Stimulated activated CD8-positive, alpha-beta memory T cell treated with anti-CD3 and anti-CD28 coated beads, Interleukin-15, amount 100 ng/mL, for 1 hour (primary cell): ENCODE measurements around the gene RPL7A.
"Not testable (repeated sequence)": the region's sequence is repeated elsewhere in the genome, so short reads cannot be mapped to it uniquely, and the experiment has no call there.

Experiments used
- DNase-seq: peaks from one replicate; pipeline ENCODE4 v3.0.0-alpha.2; 2020; ENCODE audit warnings: low read depth

The RPL7A gene

DNA sequence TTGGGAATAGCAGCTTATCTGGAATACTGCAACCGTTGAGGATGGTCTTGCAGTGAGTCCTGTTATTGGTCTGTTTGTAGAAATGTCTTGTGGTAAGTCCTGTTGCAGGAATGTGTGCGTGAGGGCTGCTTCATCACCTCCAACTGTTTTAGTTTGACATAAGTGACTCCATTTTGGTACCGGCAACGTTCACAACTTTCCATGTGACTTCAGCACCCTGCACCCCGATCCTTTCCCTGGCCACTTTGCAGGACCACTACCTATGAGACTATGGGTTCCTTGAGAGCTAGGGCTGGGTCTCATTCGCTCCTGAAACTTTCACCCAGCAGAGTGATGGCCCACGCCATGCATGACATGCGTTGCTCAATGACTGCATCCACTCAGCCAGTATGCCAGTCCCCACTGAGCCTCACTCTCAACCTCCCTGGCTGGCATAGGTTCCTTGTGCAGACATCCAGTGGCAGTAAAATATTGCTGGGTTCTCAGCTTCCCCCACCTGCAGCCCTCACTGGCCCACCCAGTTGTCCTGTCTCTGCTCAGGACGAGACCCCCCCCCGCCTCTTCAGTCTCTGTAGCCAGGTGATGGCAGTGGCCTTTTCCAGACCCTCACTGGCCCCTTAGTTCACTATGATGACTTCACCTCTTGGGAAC, 20.1 kb upstream of the RPL7A start:
- DNase-seq = no peak

DNA sequence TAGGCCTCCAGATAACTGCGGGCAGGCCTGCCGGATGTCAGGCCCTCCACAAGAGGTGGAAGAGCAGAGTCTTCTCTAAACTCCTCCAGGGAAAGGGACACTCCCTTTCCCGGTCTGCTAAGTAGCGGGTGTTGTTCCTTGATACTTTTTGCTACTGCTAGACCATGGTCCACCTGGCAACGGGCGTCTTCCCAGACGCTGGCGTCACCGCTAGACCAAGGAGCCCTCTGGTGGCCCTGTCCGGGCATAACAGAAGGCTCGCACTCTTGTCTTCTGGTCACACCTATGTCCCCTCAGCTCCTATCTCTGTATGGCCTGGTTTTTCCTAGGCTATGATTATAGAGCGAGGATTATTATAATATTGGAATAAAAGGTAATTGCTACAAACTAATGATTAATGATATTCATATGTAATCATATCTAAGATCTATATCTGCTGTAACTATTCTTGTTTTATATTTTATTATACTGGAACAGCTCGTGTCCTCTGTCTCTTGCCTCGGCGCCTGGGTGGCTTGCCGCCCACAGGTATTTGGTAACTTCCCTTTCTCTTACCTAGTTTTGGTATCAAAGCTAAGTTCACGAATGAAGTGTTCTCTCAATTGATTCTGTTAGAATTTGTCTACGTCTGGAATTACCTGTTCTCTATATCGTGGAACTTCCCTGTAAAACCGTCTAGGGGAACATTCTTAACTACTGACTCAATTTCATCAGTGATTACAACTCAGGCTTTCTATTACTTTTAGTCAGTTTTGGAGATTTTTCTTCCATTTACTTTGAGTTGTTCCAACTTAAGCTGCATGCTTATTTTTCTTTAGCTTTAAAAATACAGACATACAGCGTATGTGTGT, 18.5 kb upstream of the RPL7A start:
- not testable (repeated sequence) for DNase-seq

DNA sequence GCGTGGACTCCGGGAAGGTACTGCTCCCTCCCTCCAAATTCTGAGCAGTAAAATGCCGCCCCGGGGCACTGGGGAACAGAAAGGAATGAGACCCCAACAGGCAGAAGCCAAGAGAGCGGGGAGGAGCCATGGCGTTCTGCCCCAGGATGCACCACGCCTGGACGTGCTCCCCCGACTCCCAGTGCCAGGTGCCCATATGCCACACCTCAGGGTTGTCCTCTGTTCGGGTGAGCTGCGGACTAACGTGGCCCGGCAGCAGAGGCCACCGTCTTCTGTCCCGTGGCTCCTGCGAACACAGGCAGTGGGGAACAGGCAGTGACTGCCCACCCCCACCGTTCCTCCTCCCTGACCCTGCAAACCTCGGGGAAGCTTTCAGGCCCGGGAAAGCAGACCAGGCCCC, 16.8 kb upstream of the RPL7A start:
- DNase-seq = no peak

DNA sequence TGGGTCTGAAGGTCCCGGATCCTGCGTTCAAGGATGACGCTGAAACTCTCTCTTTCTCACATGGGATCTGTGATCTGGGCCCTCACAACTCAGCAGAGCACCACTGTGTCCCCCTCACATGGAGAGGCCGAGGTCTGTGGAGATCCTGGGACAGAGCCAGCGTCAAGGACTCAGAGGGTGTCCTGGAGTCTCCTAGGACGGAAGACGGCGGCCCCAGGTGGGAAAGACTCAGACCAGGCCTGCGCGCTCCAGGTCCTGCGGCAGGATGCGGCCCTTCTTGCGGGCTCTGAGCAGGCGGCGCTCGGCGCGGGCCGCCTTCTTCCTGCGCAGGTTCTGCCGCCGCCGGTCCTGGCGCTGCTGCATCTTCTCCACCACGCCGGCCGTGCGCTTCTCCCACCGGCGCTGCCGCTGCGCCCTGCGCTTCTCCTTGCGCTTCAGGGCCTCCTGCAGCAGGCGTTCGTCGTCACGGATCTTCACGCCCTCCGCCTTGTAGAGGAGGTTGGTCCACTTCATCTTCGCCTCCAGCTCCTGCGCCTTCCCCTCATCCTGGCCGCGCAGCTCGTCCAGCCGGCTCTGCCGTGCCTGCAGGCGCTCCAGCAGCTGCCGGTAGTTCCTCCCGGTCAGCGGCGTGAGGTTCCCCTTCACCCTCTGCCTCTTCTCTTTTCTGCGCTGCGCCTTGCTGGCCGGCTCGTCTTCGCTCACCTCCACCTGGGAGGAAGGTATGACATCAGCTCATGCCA, 16.2 kb upstream of the RPL7A start:
- DNase-seq = no peak

DNA sequence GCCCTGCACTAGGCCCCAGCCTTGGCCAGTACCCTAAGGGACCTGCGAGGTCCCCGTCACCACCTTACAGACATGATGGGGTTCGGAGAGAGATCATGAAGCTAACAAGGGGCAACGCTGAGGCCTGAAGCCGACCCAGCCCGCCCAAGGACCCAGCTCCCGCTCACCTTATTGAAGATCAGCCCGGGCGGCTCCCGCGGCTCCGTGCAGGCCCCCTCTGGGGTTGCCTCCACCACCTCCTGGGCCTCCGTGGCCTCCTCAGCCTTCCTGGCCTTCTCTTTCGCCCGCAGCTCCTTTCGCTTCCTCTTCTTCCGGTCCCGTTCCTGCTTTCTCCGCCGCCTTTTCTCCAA, 15.7 kb upstream of the RPL7A start:
- no peak for DNase-seq

DNA sequence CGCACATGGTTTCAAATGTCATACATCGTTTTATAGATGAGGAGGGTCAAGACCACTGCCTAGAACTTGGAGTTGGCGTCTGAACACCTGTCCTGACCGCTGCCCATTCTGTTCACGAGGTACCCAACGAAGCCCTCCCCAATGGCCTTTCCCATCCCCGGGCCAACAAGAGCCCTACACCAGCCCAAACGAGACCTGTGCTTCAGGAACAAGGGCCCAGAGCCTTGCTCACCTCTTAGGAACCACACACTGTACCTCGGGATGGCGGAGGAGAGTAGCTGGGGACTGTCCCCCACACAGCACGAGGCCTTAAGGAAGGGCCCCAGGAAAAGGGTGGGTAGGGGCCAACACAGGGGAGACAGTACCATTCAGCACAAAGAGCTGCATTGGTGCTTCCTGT, 15.0 kb upstream of the RPL7A start:
- no peak for DNase-seq

DNA sequence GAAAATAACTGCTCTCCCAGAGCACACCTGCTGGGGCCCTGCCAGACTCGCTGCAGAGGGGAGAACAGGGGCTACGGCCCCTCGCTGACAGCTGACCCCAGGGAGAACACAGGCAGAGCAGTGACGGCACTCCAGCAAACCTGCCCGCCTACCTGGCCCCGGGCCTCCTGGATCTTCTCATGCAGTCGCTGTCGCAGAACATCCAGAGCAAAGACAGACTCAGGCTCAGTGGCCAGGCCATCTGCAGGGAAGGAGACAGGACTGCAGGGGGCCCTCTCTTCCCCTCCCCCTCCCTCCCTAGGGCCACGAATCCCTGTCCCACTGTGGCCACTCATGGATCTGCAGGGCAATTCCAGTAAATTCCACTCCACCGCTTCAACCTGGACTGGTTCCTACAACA, 14.5 kb upstream of the RPL7A start:
- DNase-seq = no peak

DNA sequence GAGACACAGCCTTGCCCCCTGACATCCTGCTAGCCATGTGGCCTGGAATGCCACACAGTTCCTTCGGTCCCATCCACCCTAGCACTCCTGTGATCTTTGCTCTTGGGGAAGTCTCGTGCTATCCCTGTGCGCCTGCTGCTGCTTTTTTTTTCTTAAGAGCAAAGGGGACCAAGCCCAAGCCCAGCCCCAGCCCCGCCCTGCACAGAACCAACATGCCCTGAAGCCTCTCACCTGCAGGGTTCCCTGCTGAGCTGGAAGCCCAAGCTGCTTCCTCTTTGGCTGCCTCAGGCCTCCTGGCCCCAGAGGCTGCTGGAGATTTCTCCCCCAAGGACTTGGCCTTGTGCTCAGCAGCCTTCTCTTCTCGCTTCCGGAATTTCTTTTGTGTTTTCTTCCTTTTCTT, 13.9 kb upstream of the RPL7A start:
- DNase-seq = no peak

DNA sequence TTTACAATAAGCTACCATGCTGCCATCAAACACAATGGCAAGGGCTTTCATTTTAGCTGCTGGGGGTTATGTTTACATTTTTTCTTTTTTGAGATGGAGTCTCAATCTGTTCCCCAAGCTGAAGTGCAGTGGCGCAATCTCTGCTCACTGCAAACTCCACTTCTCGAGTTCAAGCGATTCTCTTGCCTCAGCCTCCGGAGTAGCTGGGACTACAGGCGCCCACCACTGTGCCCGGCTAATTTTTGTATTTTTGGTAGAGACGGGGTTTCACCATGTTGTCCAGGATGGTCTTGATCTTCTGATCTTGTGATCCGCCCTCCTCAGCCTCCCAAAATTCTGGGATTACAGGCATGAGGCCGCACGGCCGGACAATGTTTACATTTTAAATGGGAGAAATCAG, 13.1 kb upstream of the RPL7A start:
- not testable (repeated sequence) for DNase-seq

DNA sequence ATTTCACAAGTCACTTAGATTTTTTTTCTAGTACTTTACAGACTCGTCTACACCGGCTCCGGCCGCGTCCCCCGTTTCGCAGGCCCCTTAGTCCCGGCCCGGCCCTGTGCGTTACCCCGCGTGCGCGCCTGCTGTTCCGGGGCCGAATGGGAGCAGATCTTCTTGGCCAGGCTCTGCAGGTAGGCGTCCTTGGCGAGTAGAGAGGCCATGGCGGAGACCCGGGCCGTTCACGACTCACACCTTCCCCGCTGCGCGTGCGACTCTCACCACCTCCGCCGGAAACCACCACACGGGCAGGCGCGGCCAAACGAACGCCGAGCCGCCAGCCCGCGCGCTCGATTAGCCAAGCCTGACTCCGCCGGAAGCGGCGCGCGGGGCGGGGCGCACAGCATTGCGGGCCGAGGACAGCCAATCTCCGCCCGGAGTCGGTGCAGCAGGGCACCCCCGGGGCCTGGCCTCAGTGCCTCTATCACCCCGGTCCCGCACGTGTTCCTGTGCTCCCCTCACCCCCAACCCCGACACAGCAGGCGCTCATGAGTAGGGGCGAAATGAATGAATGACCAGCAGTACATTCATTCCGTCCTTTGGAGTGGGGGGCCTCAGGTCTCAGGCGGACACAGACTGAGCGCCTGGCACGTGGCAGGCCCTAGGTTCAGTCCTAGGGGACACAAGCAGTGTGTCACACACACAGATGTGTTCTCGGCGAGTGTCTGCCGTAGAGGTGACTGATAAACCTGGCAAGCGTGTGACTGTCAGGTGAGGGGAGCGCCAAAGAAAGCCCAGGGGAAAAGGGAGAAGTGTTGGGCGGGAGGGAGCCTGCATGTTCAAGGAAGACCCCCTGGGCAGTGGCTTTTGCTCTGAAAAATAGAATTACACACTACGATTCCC, 11.8 kb upstream of the RPL7A start, which contains the start of gene SURF6:
Gene SURF6, minus strand, starts transcription at position 265 of the 888 bp plus-strand sequence. Its CDS starts 56 bp downstream, at position 209.
- DNase-seq = peak; percentile 78

DNA sequence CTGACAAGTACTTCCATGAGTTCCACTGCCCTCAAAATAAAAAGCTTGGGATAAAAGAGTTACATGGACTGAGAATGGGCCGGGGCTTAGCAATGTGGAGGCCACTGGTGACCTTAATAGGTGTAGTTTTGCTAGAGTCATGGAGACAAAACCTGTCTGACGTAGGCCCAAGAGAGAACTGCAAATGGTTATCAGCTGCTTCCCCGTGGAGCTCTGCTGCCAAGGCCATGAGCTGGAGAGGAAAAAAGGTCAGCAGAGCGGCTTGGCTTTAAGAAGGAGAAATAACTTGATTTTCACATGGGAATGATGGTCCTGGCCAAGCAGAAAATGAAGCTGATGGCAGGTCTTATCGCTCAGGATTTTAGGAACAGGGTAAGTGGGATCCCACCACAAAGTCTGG, 8.4 kb upstream of the RPL7A start:
- DNase-seq = no peak

DNA sequence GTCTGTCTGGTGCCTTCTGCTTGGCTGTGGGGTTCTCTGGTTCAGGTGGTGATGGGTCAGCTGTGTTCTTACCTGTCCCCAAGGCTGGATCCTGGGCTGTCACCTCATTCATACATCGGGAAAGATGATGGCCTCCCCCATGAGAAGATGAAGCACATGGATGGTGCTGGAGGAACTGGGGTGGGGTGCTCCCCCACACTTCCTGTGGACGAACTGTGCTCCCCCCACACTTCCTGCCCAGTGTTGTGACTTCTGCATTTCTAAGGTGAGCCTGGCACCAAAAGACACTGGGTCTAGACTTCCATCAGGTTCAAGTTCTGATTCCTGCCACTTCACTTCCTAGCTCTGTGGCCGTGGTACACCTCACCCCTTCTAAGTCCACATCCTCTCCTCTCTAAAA, 7.8 kb upstream of the RPL7A start:
- DNase-seq = no peak

DNA sequence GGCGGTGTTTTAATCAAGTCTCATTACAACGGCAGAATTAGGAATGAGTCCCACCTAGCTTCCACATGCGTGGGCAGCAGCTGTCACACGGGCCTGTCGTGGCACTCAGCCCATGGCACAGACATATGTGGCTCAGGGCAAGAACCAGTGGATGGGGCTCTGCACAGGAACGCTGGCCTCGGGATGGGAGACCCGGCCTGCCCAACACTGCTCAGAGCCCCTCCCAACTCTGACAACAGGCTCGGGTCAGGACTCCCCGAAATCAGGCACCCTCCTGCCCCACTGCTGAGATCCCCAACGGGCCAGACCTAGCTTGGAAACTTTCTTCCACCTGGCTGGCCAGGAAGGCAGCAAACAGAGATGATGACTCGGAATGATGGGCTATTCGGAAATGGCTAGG, 7.1 kb upstream of the RPL7A start:
- no peak for DNase-seq

DNA sequence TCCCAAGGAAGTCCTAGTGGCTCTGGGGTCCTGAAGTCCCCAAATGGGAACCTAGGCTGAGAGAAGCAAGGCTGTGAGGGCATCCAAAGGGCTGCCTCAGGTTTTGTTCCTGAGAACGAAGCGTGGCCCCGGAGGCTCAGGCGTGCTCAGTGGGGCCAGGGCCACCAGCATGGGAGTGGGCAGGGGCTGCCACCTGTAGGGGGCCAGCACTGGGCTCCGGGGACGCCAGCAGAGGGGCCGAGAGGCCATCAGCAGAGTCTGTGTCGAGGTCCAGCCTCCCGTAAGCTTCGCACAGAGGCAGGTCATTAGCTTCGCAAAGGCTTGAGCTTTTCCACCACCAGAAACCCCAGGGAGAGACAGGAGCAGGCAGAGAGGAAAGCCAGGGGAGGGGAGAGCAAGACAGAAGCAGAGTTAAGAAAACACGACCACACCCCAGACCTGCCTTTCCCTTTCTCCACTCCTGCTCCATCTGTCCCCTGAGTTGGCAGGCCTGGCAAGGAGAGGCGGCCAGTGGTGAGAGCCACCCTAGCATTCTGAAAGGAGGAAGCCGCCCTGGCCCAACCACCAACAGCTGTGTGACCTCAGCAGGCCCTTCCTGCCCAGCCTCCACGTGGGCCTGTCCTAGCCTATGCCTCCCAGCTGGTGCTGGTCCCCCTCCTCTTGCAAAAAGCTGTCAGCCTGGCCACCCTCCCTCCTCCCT, 6.5 kb upstream of the RPL7A start:
- no peak for DNase-seq

DNA sequence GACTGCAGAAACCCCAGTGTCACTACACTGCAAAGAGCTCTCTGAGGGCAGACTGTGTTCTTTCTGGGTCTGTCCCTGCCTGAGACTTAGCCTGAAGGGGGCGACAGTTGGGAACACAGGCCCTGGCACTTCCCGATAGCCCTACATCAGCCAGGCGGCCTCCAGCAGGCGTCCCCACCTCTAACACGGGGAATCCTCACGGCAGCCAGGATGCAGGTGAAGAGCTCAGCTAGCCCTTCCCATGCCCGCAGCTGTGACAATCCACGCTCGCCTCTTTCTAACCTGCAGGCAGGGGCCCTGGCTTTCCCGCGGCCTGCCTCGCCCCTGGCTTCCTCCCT, 6.0 kb upstream of the RPL7A start:
- no peak for DNase-seq

DNA sequence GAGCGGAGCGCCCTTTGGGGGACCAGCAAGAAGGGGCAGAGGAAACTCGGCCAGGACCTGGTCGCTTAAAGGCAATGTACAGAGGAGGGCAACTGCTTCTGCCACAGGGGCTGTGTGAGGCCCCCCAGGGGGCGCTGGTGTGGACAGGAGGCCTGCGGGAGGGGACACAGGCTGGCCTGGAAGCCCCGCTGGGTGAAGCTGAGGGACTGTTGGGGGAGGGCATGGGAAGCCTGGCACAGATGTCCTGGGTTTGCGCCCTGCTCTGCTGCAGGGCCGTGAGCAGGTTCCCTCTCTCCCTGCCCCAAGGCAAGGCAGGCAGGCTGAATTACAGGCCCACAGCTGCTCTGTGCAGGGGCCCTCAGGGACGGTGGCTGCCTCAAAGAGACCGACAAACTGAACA, 5.4 kb upstream of the RPL7A start:
- no peak for DNase-seq

DNA sequence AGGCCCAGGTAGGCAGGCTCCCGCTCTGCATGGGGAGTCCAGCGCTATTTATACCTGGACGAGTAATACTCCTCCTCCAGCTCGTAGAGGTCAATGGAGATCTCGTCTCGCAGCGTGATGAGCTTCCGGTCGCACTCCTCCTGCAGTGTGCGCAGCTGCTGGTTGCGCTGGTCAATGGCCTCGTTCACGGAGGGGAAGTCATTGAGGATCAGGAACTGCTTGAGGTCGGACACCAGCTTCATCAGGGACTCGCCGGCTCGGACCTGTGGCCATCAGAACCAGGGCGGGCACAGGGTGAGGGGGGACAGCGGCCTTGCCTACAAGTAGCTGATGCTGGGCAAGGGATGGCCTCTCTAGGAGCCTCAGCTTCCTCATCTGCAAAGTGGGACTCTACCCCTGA, 3.9 kb upstream of the RPL7A start:
- no peak for DNase-seq

DNA sequence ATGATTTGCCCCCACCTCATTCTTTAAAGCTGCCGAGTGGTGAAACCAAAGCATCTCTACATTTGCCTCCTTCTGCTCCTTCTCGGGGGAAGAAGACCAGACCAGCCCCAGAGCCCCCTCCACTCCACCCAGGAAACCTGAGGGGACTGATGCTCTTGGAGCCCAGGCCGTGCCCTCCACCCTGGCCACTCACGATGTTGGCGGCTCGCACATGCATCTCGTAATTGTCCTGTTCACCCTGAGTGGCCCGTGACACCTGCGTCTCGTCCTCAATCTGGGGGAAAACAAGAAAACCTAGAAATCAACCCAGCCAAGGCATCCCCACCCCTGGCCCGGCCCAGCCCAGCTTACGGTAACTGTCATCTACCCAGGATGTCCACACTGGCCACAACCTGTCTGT, 3.0 kb upstream of the RPL7A start:
- no peak for DNase-seq

DNA sequence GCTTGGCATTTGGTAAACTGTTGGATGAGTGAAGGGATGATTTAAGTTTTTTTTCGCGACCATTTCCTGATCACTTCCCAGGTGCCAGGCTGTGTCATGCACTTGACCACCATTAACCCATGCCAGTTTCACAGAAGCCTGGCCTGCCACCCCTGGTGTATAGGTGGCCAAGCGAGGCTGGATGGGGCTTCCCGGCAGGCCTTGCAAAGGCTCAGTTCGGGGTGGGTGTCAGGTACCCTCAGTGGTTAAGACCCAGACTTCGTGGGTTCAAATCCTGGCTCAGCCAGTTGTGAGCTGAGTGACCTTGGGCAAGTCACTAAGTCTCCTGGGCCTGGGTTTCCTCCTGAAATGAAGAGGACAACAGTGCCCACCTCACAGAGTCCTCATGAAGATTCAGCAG, 2.4 kb upstream of the RPL7A start:
- no peak for DNase-seq

DNA sequence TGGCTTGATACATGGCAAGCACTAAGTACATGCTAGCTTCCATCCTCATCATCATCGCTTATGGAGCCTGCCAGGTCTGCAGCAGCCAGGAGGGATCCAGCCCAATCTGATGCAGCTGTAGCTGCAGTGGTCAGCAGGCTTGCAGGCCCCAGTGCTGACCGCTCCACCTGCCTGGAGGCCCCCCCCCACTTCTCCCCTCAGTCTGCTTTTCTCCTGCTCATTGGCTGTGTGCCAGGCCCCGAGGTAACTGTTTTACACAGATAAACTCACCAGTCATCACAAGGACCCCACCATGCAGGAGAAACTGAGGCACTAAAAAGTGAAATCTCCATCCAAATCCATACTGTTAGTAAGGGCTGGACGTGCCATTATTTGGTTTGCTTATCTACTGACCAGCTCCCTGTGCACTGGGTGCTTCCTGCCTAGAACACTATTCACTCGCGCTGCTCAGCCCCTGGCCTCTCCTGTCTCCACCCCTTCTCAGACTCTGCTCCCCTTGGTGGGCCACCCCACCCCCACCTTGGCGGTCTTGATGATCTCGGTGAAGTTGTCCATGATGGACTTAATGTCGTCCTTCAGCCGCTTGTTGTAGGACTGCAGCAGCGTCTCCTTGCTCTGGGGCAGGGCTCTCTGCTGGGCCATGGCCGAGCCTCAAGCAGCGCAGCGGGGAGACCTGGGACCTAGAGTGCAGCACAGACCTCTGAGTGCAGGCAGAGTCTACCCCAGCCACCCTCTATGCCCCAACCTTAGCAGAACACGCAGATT, 1.8 kb upstream of the RPL7A start:
- DNase-seq = no peak

DNA sequence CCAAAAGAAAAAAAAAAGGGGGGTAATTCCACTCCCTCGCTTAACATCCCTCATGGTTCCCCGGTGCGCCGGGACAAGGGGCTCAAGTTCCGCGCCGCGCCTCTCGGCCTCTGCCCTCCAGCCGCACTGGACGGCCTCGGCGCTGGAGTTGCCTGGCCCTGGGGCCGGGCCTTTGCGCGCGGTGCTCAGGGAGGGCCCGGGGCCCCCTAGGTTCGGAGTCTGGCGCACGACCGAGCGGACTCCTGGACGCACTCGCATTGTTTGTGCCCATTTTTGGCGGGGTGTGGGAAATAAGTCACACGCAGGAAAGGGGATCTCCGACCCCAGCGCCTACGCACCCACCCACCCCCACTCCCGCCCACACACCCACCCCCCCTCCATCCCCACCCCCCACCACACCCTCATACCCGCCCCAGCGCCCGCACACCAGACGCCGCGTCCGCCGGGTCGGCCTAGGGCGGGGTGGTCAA, 468 bp upstream of the RPL7A start:
- no peak for DNase-seq
